AG09319 (cell line): Measurements from ENCODE around the gene SCLT1.

Experiments used
- DNase-seq: peaks from one replicate; pipeline ENCODE4 v3.0.0-alpha.2; 2010; ENCODE audit warnings: low read depth; ENCODE audit errors: extremely low read depth
- CTCF ChIP-seq: IDR thresholded peaks from 2 replicates; pipeline ENCODE4 v1.5.1; 2011; ENCODE audit warnings: low read depth, mild to moderate bottlenecking, inconsistent platforms, low read length, moderate library complexity

The SCLT1 gene

DNA sequence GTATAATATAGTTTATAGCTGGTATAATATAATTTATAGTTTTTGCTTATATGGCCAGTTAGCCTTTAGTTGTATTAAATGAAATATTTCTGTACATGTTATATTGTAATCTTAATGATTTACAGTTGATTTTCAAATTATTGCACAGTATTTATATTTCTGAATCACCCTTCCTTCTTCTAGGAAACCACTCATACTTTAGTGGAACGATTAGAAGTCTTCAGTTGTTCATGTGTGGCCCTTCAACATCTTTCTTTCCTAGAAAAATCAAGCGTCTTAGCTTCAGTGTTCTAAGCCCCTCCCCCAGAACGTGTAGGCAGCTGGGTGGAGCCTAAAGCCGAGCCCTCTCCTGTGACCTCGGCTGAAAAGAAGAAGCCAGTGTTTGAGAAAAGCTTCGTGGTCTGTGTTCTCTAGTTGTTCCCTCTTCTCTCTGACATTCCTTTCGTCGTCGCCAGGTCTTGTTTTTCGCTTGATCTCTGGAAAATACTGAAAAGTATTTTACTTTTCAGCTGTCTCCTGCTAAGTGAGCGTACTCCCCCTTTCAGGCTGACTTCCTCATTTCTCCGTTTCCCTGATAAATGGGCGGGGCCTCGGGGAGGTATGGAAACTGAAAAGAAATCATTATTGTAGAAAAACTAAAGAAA is 2.6 kb upstream of the SCLT1 start, which contains the start of gene C4orf33:
TSS of gene C4orf33 (plus strand) at position 342 of the 644 bp plus-strand sequence. CDS start 6,459 bp downstream, outside the sequence.
- no peak for TF ChIP-seq CTCF
- no peak for DNase-seq

GRCh38 chr4:129094347-129094746 is 1.0 kb upstream of the SCLT1 start:
- TF ChIP-seq CTCF = no peak
- no peak for DNase-seq

DNA sequence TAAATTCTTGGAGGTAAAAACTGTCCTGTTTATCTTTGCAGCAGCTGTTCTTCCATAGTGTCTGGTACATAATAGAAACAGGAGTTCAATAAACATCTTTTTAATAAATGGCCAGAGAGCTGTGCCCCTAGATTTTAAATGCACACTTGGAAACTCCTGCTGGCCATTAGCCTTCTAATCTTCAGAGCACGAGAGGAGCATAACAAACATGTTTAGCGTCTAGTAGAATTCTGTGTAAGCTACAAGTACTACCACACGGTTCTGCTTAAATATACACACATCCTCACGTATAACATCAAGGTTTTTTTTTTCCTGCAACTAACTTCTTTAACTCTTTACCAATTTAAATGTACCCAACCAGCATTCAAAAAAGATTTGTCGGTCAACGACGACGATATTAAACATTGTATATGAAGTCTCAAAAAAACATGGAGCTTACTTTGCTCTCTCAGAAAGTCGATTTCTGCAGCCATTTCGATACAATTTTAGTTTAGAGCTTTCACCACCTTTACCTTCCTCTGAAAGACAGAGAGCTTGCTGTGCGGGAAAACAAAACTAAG is 628 bp downstream of the SCLT1 start:
- no peak for DNase-seq

GRCh38 chr4:129087516-129087915 is 5.8 kb downstream of the SCLT1 start:
- DNase-seq = no peak
- no peak for TF ChIP-seq CTCF

More for the DNA sequence above, 628 bp downstream of the SCLT1 start:
- no peak; the same call in 1 of the 2 replicates for TF ChIP-seq CTCF

- no peak for TF ChIP-seq CTCF
- DNase-seq = no peak
These were observed 7.9 kb downstream of the SCLT1 start for GRCh38 chr4:129085472-129085871.

DNA sequence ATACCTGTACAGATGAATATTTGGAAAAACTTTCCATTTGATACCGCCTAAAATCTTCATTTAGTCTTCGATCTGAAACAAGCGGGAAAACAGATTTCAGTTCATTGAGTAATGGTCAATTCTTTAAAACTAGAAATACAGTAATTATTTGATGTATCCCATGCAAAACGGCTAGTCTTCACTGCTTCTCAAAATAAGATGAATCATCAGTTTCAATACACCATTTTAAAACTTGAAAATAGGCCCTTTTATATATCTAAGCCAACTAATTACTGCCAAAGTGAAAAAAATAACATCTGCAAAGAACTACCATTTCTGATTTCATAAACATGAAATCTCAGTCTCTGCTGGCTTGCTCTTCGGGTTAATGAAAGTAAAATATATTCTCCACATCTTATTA is 11.0 kb downstream of the SCLT1 start:
- no peak for TF ChIP-seq CTCF
- no peak for DNase-seq

DNA sequence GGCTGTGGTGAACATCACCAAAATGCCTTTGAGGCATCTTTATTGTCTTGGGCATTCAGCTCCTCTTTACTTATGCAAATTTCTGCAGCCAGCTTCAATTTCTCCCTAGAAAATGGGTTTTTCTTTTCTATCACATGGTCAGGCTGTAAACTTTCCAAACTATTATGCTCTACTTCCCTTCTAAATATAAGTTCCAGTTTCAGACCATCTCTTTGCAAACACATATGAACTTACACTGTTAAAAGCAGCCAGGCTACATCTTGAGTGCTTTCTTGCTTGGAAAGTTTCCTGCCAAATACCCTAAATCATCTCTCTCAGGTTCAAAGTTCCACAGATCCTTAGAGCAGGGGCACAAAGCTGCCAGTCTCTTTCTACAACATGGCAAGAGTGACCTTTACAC is 13.2 kb downstream of the SCLT1 start:
- DNase-seq = no peak
- TF ChIP-seq CTCF = no peak
